GM12878 (cell line): ENCODE measurements around the gene PRRC2B. TPM values are rescaled to one million over a fixed set of nuclear protein-coding genes. Genes with fewer than 3 reads are reported as not detected.
A peak's percentile ranks its signal among the peaks of the same experiment; 100 is the strongest.

ENCODE experiments used
- LARP7 ChIP-seq: fragments of 450-650 bp; IDR thresholded peaks from 2 replicates; pipeline ENCODE4 v1.6.1; 2017; ENCODE audit warnings: mild to moderate bottlenecking
- MEF2A ChIP-seq: IDR thresholded peaks from 2 replicates; pipeline ENCODE4 v1.6.1; 2011; ENCODE audit warnings: low read depth, mild to moderate bottlenecking, low read length, moderate library complexity; ENCODE audit not compliant: insufficient read depth
- NR2C2 ChIP-seq: IDR thresholded peaks from 2 replicates; pipeline ENCODE4 v1.6.1; 2011; ENCODE audit warnings: borderline replicate concordance, low read depth; ENCODE audit not compliant: control insufficient read depth, insufficient read length
- PAX8 ChIP-seq: fragments of 450-650 bp; IDR thresholded peaks from 2 replicates; pipeline ENCODE4 v1.6.1; 2017; ENCODE audit warnings: mild to moderate bottlenecking, moderate library complexity
- POU2F2 ChIP-seq: IDR thresholded peaks from 3 replicates; pipeline ENCODE4 v1.6.1; 2011; ENCODE audit warnings: low read depth, mild to moderate bottlenecking, low read length, borderline replicate concordance
- RELB ChIP-seq: fragments of 450-650 bp; IDR thresholded peaks from 2 replicates; pipeline ENCODE4 v1.6.1; 2017; ENCODE audit warnings: low read depth, mild to moderate bottlenecking, moderate library complexity
- SMARCA5 ChIP-seq: fragments of 450-650 bp; IDR thresholded peaks from 2 replicates; pipeline ENCODE4 v1.6.1; 2017; ENCODE audit warnings: mild to moderate bottlenecking
- SRF ChIP-seq, 2 experiments: IDR thresholded peaks; 2 replicates each; pipeline ENCODE4 v1.6.1; 2011; ENCODE audit warnings: low read depth in 2 of 2, low read length in 2 of 2, mild to moderate bottlenecking in 1 of 2, moderate library complexity in 1 of 2
- SUPT20H ChIP-seq: IDR thresholded peaks from 2 replicates; pipeline ENCODE4 v1.6.1; 2011; ENCODE audit warnings: low read depth, mild to moderate bottlenecking, low read length, moderate library complexity, borderline replicate concordance; ENCODE audit not compliant: control insufficient read depth
- SUZ12 ChIP-seq: fragments of 200-600 bp; sonication (generic); IDR thresholded peaks from one replicate; pipeline ENCODE4 v1.6.1; 2018; ENCODE audit warnings: antibody characterized with exemption, mild to moderate bottlenecking; ENCODE audit not compliant: unreplicated experiment
- TCF3 ChIP-seq: IDR thresholded peaks from 2 replicates; pipeline ENCODE4 v1.6.1; 2012; ENCODE audit warnings: low read depth, mild to moderate bottlenecking, low read length, borderline replicate concordance; ENCODE audit not compliant: insufficient read depth
- ZNF592 ChIP-seq: fragments of 450-650 bp; IDR thresholded peaks from 2 replicates; pipeline ENCODE4 v1.6.1; 2017; ENCODE audit warnings: mild to moderate bottlenecking, moderate library complexity
- ZSCAN29 ChIP-seq: fragments of 450-650 bp; IDR thresholded peaks from 2 replicates; pipeline ENCODE4 v1.6.1; 2017; ENCODE audit warnings: mild to moderate bottlenecking, moderate library complexity
- polyA plus RNA-seq, 11 experiments: library from polyadenylated mRNA; depleted of rRNA in 4 of 11; unstranded in 6 of 11; stranded (reverse) in 5 of 11; fragments of >200 nt; fragmentation: Nextera tagmentation in 4 of 11; fragmentation: Illumina TruSeq in 1 of 11; extraction: Ambion mirVana in 4 of 11; extraction: Trizol in 1 of 11; gene quantifications; 1 replicate in 1 of 11; 2 replicates in 10 of 11; pipeline versions ENCODE4 v1.2.1 to v1.2.3, GENCODE V29; 2011 to 2016; ENCODE audit warnings: inconsistent platforms in 2 of 11, missing spikeins in 2 of 11, low read depth in 1 of 11
- total RNA-seq, 4 experiments: library from RNA; depleted of rRNA in 3 of 4; stranded (reverse); fragments of >200 nt in 3 of 4; fragmentation: Illumina TruSeq in 1 of 4; extraction: Trizol in 1 of 4; gene quantifications; 2 replicates each; pipeline versions ENCODE4 v1.2.1 to v1.2.3, GENCODE V29; 2013 to 2021
- TF ChIP-seq, protein P1 (sequence below): IDR thresholded peaks from 2 replicates; pipeline ENCODE4 v1.6.1; 2011; ENCODE audit warnings: mild to moderate bottlenecking, low read depth, low read length, moderate library complexity; ENCODE audit not compliant: insufficient replicate concordance
- TF ChIP-seq, protein P2 (sequence below): IDR thresholded peaks from 2 replicates; pipeline ENCODE4 v1.6.1; 2011; ENCODE audit warnings: low read depth, low read length, improper control_type of control experiment, borderline replicate concordance
- TF ChIP-seq, protein P3 (sequence below): fragments of 450-650 bp; formaldehyde crosslinking; IDR thresholded peaks from 2 replicates; pipeline ENCODE4 v1.4.0; 2022; ENCODE audit warnings: mild to moderate bottlenecking, moderate library complexity

The PRRC2B gene
- total and polyA plus RNA-seq, 10 of the 15 experiments (the other 5 are each of a cell fraction or from before 2014, with no cell fraction given) = 0.84 to 155 (median 28.7) TPM

DNA sequence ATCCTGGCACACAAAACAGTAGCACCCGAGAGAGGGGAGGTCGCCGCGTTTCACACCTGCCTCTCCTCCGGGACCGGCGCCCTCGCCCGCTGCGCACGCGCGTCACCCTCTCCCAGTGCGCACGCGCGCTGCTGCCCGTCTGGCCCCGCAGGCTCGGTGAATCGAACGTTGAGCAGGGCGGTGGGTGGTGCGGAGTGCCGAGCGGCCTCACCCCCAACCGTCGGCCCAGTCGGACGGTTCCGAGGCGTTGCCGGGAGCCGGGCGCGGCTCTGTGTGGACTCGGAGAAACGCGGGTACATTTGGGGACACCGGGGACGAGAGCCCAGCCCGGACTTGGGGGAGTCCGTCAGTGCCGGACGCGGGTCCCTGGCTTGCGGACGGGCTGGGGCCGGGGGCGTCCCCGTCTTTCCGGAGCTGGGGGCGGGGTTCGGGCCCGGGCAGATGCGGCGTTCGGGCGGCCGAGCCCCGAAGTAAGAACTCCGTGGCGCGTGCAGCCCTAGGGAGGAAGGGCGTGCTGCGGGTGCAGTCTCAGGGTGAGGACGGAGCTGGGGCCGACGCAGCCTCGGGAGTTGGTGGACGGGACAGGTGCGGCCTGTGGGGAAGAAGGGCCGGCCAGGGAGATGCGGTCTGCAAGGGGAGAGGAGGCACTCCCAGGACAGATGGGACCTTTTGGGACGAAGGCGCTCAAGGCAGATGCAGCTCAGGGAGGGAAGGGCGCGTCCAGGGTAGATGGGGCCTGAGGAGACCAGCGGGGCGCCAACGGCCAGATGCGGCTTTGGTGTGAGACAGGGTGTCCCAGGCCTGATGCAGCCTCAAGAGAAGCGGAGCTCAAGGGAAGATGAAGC lies 109.1 kb downstream of the PRRC2B start, which contains the start of gene POMT1 (continued):
- peak; percentile 66; the same call in 1 of the 2 replicates for TF ChIP-seq TCF3
- TF ChIP-seq ZSCAN29 = no peak
- TF ChIP-seq, protein P1, sequence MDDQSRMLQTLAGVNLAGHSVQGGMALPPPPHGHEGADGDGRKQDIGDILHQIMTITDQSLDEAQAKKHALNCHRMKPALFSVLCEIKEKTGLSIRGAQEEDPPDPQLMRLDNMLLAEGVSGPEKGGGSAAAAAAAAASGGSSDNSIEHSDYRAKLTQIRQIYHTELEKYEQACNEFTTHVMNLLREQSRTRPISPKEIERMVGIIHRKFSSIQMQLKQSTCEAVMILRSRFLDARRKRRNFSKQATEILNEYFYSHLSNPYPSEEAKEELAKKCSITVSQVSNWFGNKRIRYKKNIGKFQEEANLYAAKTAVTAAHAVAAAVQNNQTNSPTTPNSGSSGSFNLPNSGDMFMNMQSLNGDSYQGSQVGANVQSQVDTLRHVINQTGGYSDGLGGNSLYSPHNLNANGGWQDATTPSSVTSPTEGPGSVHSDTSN = no peak
- TF ChIP-seq LARP7 = peak; percentile 93
- no peak for TF ChIP-seq SUPT20H
- peak; percentile 62; the same call in 1 of the 2 replicates for TF ChIP-seq SMARCA5
- no peak for TF ChIP-seq PAX8
- TF ChIP-seq RELB = peak; percentile 78; the same call in 1 of the 2 replicates
- TF ChIP-seq, protein P2, sequence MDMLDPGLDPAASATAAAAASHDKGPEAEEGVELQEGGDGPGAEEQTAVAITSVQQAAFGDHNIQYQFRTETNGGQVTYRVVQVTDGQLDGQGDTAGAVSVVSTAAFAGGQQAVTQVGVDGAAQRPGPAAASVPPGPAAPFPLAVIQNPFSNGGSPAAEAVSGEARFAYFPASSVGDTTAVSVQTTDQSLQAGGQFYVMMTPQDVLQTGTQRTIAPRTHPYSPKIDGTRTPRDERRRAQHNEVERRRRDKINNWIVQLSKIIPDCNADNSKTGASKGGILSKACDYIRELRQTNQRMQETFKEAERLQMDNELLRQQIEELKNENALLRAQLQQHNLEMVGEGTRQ = no peak
- TF ChIP-seq POU2F2 = 0 out of 3 replicates have a peak, but pooled peaks have one; percentile 45
- no peak for TF ChIP-seq SUZ12
- TF ChIP-seq, protein P3, sequence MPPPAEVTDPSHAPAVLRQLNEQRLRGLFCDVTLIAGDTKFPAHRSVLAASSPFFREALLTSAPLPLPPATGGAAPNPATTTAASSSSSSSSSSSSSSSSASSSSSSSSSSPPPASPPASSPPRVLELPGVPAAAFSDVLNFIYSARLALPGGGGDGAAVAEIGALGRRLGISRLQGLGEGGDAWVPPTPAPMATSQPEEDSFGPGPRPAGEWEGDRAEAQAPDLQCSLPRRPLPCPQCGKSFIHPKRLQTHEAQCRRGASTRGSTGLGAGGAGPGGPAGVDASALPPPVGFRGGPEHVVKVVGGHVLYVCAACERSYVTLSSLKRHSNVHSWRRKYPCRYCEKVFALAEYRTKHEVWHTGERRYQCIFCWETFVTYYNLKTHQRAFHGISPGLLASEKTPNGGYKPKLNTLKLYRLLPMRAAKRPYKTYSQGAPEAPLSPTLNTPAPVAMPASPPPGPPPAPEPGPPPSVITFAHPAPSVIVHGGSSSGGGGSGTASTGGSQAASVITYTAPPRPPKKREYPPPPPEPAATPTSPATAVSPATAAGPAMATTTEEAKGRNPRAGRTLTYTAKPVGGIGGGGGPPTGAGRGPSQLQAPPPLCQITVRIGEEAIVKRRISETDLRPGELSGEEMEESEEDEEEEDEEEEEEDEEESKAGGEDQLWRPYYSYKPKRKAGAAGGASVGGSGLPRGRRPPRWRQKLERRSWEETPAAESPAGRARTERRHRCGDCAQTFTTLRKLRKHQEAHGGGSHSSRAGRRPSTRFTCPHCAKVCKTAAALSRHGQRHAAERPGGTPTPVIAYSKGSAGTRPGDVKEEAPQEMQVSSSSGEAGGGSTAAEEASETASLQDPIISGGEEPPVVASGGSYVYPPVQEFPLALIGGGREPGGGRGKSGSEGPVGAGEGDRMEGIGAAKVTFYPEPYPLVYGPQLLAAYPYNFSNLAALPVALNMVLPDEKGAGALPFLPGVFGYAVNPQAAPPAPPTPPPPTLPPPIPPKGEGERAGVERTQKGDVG (CRISPR knock-in tag) = no peak
- TF ChIP-seq SRF (IDR thresholded peaks at IDR 0.05; ENCODE audit: low read depth in 2 of 2, low read length in 2 of 2) = peak; percentile 98 to 99
- peak; percentile 97 for TF ChIP-seq NR2C2
- no peak for TF ChIP-seq MEF2A
- TF ChIP-seq ZNF592 = no peak
